Body of pancreas (tissue), 4 donors: Measurements from ENCODE around the gene UBE2C.

Experiments used
- POLR2A ChIP-seq, 3 donors: fragments of 450-650 bp; IDR thresholded peaks; one replicate each; pipeline ENCODE4 v1.6.1; 2016; ENCODE audit warnings: antibody characterized with exemption in 3 of 3, mild to moderate bottlenecking in 2 of 3
- TF ChIP-seq, protein P1 (sequence below), 7 experiments: fragments of 450-650 bp in 4 of 7; fragments of 200-600 bp in 3 of 7; sonication (generic) in 3 of 7; IDR thresholded peaks; one replicate each; pipeline ENCODE4 v1.5.1; 2016 to 2019; ENCODE audit warnings: antibody characterized with exemption in 7 of 7

GRCh38 chr20:45866454-45866853, 54.0 kb downstream of the UBE2C start:
- TF ChIP-seq, protein P1, sequence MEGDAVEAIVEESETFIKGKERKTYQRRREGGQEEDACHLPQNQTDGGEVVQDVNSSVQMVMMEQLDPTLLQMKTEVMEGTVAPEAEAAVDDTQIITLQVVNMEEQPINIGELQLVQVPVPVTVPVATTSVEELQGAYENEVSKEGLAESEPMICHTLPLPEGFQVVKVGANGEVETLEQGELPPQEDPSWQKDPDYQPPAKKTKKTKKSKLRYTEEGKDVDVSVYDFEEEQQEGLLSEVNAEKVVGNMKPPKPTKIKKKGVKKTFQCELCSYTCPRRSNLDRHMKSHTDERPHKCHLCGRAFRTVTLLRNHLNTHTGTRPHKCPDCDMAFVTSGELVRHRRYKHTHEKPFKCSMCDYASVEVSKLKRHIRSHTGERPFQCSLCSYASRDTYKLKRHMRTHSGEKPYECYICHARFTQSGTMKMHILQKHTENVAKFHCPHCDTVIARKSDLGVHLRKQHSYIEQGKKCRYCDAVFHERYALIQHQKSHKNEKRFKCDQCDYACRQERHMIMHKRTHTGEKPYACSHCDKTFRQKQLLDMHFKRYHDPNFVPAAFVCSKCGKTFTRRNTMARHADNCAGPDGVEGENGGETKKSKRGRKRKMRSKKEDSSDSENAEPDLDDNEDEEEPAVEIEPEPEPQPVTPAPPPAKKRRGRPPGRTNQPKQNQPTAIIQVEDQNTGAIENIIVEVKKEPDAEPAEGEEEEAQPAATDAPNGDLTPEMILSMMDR (IDR thresholded peaks at IDR 0.05) = no peak
- TF ChIP-seq POLR2A (IDR thresholded peaks at IDR 0.05) = no peak
